ENCODE measurements around the gene SAP30L.

SAP30L gene

GRCh38 chr5:154445422-154446194, at the start of gene SAP30L:
Gene SAP30L (plus strand): TSS chr5:154445997. CDS start chr5:154446605, 608 bp downstream.
- no peaks in the 10 kb centered on the region for H3K9me3 ChIP-seq (ENCODE audit: control insufficient read depth in 1 of 2, low read length in 2 of 2)
- H3K4me3 ChIP-seq (ENCODE audit: low read depth in 1 of 2, low read length in 2 of 2): peak within 1 kb of the TSS; percentile 82 to 88
- H3K9ac ChIP-seq (ENCODE audit: low read depth in 1 of 2, low read length in 2 of 2): peak within 1 kb of the TSS; percentile 82 to 93
- peaks cover 22 to 24% of the 10 kb centered on the region in 2 donors for H3K4me1 ChIP-seq (ENCODE audit: control insufficient read depth in 1 of 2, insufficient read depth in 2 of 2, low read length in 2 of 2)
- H3K36me3 ChIP-seq (ENCODE audit: control insufficient read depth in 1 of 2, insufficient read depth in 2 of 2, low read length in 2 of 2): peaks cover 9 to 20% of the 10 kb centered on the region in 2 donors
- H3K27me3 ChIP-seq (ENCODE audit: control insufficient read depth in 1 of 2, insufficient read depth in 2 of 2, low read length in 2 of 2): no peaks in the 10 kb centered on the region
- no peak within 1 kb of the TSS for H3K27ac ChIP-seq (ENCODE audit: low read depth, low read length)

- H3K9ac ChIP-seq (ENCODE audit: low read depth in 1 of 2, low read length in 2 of 2): no peak overlapping the region
- no peak overlapping the region for H3K4me3 ChIP-seq (ENCODE audit: low read depth in 1 of 2, low read length in 2 of 2)
- peaks cover 4 to 9% of the 10 kb centered on the region in 2 donors for H3K36me3 ChIP-seq (ENCODE audit: control insufficient read depth in 1 of 2, insufficient read depth in 2 of 2, low read length in 2 of 2)
- peaks cover 22 to 31% of the 10 kb centered on the region in 2 donors for H3K4me1 ChIP-seq (ENCODE audit: control insufficient read depth in 1 of 2, insufficient read depth in 2 of 2, low read length in 2 of 2)
- no peaks in the 10 kb centered on the region for H3K9me3 ChIP-seq (ENCODE audit: control insufficient read depth in 1 of 2, low read length in 2 of 2)
- no peak overlapping the region for H3K27ac ChIP-seq (ENCODE audit: low read depth, low read length)
- no peaks in the 10 kb centered on the region for H3K27me3 ChIP-seq (ENCODE audit: control insufficient read depth in 1 of 2, insufficient read depth in 2 of 2, low read length in 2 of 2)
Measured at GRCh38 chr5:154396128-154396527, 49.7 kb upstream of the SAP30L start.

GRCh38 chr5:154397652-154398406, 48.0 kb upstream of the SAP30L start:
- Histone ChIP-seq H3K9me3 (ENCODE audit: control insufficient read depth in 1 of 2, low read length in 2 of 2) (no peaks in the 10 kb centered on the region), H3K9ac (ENCODE audit: low read depth in 1 of 2, low read length in 2 of 2) (no peak overlapping the region), H3K36me3 (ENCODE audit: control insufficient read depth in 1 of 2, insufficient read depth in 2 of 2, low read length in 2 of 2) (peaks cover 0 to 3% of the 10 kb centered on the region in 2 donors), H3K4me1 (ENCODE audit: control insufficient read depth in 1 of 2, insufficient read depth in 2 of 2, low read length in 2 of 2) (peaks cover 22 to 31% of the 10 kb centered on the region in 2 donors), H3K4me3 (ENCODE audit: low read depth in 1 of 2, low read length in 2 of 2) (peak overlapping the region in 1 of 2 donors; percentile 38), H3K27me3 (ENCODE audit: control insufficient read depth in 1 of 2, insufficient read depth in 2 of 2, low read length in 2 of 2) (no peaks in the 10 kb centered on the region), H3K27ac (ENCODE audit: low read depth, low read length) (no peak overlapping the region)

- Histone ChIP-seq H3K9ac (ENCODE audit: low read depth in 1 of 2, low read length in 2 of 2) (no peak overlapping the region), H3K36me3 (ENCODE audit: control insufficient read depth in 1 of 2, insufficient read depth in 2 of 2, low read length in 2 of 2) (no peaks in the 10 kb centered on the region), H3K4me1 (ENCODE audit: control insufficient read depth in 1 of 2, insufficient read depth in 2 of 2, low read length in 2 of 2) (peaks cover 16 to 26% of the 10 kb centered on the region in 2 donors), H3K4me3 (ENCODE audit: low read depth in 1 of 2, low read length in 2 of 2) (no peak overlapping the region), H3K27me3 (ENCODE audit: control insufficient read depth in 1 of 2, insufficient read depth in 2 of 2, low read length in 2 of 2) (no peaks in the 10 kb centered on the region), H3K27ac (ENCODE audit: low read depth, low read length) (no peak overlapping the region), H3K9me3 (ENCODE audit: control insufficient read depth in 1 of 2, low read length in 2 of 2) (no peaks in the 10 kb centered on the region)
Measured at GRCh38 chr5:154400678-154401077, 45.1 kb upstream of the SAP30L start.

GRCh38 chr5:154401355-154401754, 44.4 kb upstream of the SAP30L start:
- peaks cover 11 to 22% of the 10 kb centered on the region in 2 donors for H3K4me1 ChIP-seq (ENCODE audit: control insufficient read depth in 1 of 2, insufficient read depth in 2 of 2, low read length in 2 of 2)
- no peaks in the 10 kb centered on the region for H3K36me3 ChIP-seq (ENCODE audit: control insufficient read depth in 1 of 2, insufficient read depth in 2 of 2, low read length in 2 of 2)
- no peaks in the 10 kb centered on the region for H3K9me3 ChIP-seq (ENCODE audit: control insufficient read depth in 1 of 2, low read length in 2 of 2)
- H3K4me3 ChIP-seq (ENCODE audit: low read depth in 1 of 2, low read length in 2 of 2): no peak overlapping the region
- no peaks in the 10 kb centered on the region for H3K27me3 ChIP-seq (ENCODE audit: control insufficient read depth in 1 of 2, insufficient read depth in 2 of 2, low read length in 2 of 2)
- H3K27ac ChIP-seq (ENCODE audit: low read depth, low read length): no peak overlapping the region
- H3K9ac ChIP-seq (ENCODE audit: low read depth in 1 of 2, low read length in 2 of 2): no peak overlapping the region

GRCh38 chr5:154401931-154402330, 43.9 kb upstream of the SAP30L start:
- Histone ChIP-seq H3K36me3 (ENCODE audit: control insufficient read depth in 1 of 2, insufficient read depth in 2 of 2, low read length in 2 of 2) (no peaks in the 10 kb centered on the region), H3K4me3 (ENCODE audit: low read depth in 1 of 2, low read length in 2 of 2) (no peak overlapping the region), H3K27ac (ENCODE audit: low read depth, low read length) (no peak overlapping the region), H3K9me3 (ENCODE audit: control insufficient read depth in 1 of 2, low read length in 2 of 2) (no peaks in the 10 kb centered on the region), H3K9ac (ENCODE audit: low read depth in 1 of 2, low read length in 2 of 2) (no peak overlapping the region), H3K27me3 (ENCODE audit: control insufficient read depth in 1 of 2, insufficient read depth in 2 of 2, low read length in 2 of 2) (no peaks in the 10 kb centered on the region), H3K4me1 (ENCODE audit: control insufficient read depth in 1 of 2, insufficient read depth in 2 of 2, low read length in 2 of 2) (peaks cover 11 to 22% of the 10 kb centered on the region in 2 donors)

GRCh38 chr5:154402611-154403010, 43.2 kb upstream of the SAP30L start:
- Histone ChIP-seq H3K27me3 (ENCODE audit: control insufficient read depth in 1 of 2, insufficient read depth in 2 of 2, low read length in 2 of 2) (no peaks in the 10 kb centered on the region), H3K4me3 (ENCODE audit: low read depth in 1 of 2, low read length in 2 of 2) (no peak overlapping the region), H3K36me3 (ENCODE audit: control insufficient read depth in 1 of 2, insufficient read depth in 2 of 2, low read length in 2 of 2) (no peaks in the 10 kb centered on the region), H3K4me1 (ENCODE audit: control insufficient read depth in 1 of 2, insufficient read depth in 2 of 2, low read length in 2 of 2) (peaks cover 6 to 17% of the 10 kb centered on the region in 2 donors), H3K9me3 (ENCODE audit: control insufficient read depth in 1 of 2, low read length in 2 of 2) (no peaks in the 10 kb centered on the region), H3K27ac (ENCODE audit: low read depth, low read length) (no peak overlapping the region), H3K9ac (ENCODE audit: low read depth in 1 of 2, low read length in 2 of 2) (no peak overlapping the region)

- Histone ChIP-seq H3K4me3 (ENCODE audit: low read depth in 1 of 2, low read length in 2 of 2) (no peak overlapping the region), H3K9ac (ENCODE audit: low read depth in 1 of 2, low read length in 2 of 2) (no peak overlapping the region), H3K9me3 (ENCODE audit: control insufficient read depth in 1 of 2, low read length in 2 of 2) (no peaks in the 10 kb centered on the region), H3K27me3 (ENCODE audit: control insufficient read depth in 1 of 2, insufficient read depth in 2 of 2, low read length in 2 of 2) (no peaks in the 10 kb centered on the region), H3K36me3 (ENCODE audit: control insufficient read depth in 1 of 2, insufficient read depth in 2 of 2, low read length in 2 of 2) (no peaks in the 10 kb centered on the region), H3K4me1 (ENCODE audit: control insufficient read depth in 1 of 2, insufficient read depth in 2 of 2, low read length in 2 of 2) (peaks cover 0 to 11% of the 10 kb centered on the region in 2 donors), H3K27ac (ENCODE audit: low read depth, low read length) (no peak overlapping the region)
Measured at GRCh38 chr5:154403234-154403633, 42.6 kb upstream of the SAP30L start.

- H3K4me1 ChIP-seq (ENCODE audit: control insufficient read depth in 1 of 2, insufficient read depth in 2 of 2, low read length in 2 of 2): peaks cover 0 to 11% of the 10 kb centered on the region in 2 donors
- H3K9me3 ChIP-seq (ENCODE audit: control insufficient read depth in 1 of 2, low read length in 2 of 2): no peaks in the 10 kb centered on the region
- no peak overlapping the region for H3K27ac ChIP-seq (ENCODE audit: low read depth, low read length)
- no peaks in the 10 kb centered on the region for H3K27me3 ChIP-seq (ENCODE audit: control insufficient read depth in 1 of 2, insufficient read depth in 2 of 2, low read length in 2 of 2)
- no peak overlapping the region for H3K4me3 ChIP-seq (ENCODE audit: low read depth in 1 of 2, low read length in 2 of 2)
- no peak overlapping the region for H3K9ac ChIP-seq (ENCODE audit: low read depth in 1 of 2, low read length in 2 of 2)
- H3K36me3 ChIP-seq (ENCODE audit: control insufficient read depth in 1 of 2, insufficient read depth in 2 of 2, low read length in 2 of 2): peaks cover 0 to under 1% of the 10 kb centered on the region in 2 donors
Measured at GRCh38 chr5:154403776-154404387, 41.9 kb upstream of the SAP30L start.
